GM18858 (cell line): ENCODE measurements around the gene MRPL42.
A peak's percentile ranks its signal among the peaks of the same experiment; 100 is the strongest.
"Not testable (repeated sequence)": the region's sequence is repeated elsewhere in the genome, so short reads cannot be mapped to it uniquely, and the experiment has no call there.

Experiments used
- ATAC-seq: cut with Tn5 transposase; IDR thresholded peaks from one replicate; pipeline ENCODE4 v1.9.1; 2021; ENCODE audit not compliant: unreplicated experiment

MRPL42 gene

GRCh38 chr12:93443576-93443975 is 23.7 kb upstream of the MRPL42 start:
- no peak for ATAC-seq

GRCh38 chr12:93447555-93448290 is 19.6 kb upstream of the MRPL42 start:
- no peak for ATAC-seq

GRCh38 chr12:93448796-93449195 is 18.5 kb upstream of the MRPL42 start:
- ATAC-seq, result no peak

GRCh38 chr12:93449277-93449676 is 18.0 kb upstream of the MRPL42 start:
- ATAC-seq, result peak; percentile 82

- ATAC-seq, result no peak
These were observed 15.7 kb upstream of the MRPL42 start for GRCh38 chr12:93451423-93452158.

- no peak for ATAC-seq
These were observed 13.7 kb upstream of the MRPL42 start for GRCh38 chr12:93453633-93454032.

- ATAC-seq, result no peak
These were observed 11.2 kb upstream of the MRPL42 start for GRCh38 chr12:93456077-93456476.

- no peak for ATAC-seq
These were observed 8.2 kb upstream of the MRPL42 start for GRCh38 chr12:93459097-93459496.

GRCh38 chr12:93460003-93460402 is 7.3 kb upstream of the MRPL42 start:
- ATAC-seq, result no peak

- no peak for ATAC-seq
These were observed 6.4 kb upstream of the MRPL42 start for GRCh38 chr12:93460902-93461301.

- no peak for ATAC-seq
These were observed 5.8 kb upstream of the MRPL42 start for GRCh38 chr12:93461503-93461902.

GRCh38 chr12:93465841-93466240 is 1.5 kb upstream of the MRPL42 start:
- ATAC-seq, result no peak

GRCh38 chr12:93466625-93467350 is 526 bp upstream of the MRPL42 start:
- ATAC-seq, result no peak

GRCh38 chr12:93468008-93468371 is 676 bp downstream of the MRPL42 start:
- peak; percentile 19 for ATAC-seq

- ATAC-seq, result no peak
These were observed 2.1 kb downstream of the MRPL42 start for GRCh38 chr12:93469386-93469785.

GRCh38 chr12:93476555-93476954 is 9.2 kb downstream of the MRPL42 start:
- no peak for ATAC-seq

GRCh38 chr12:93482721-93483120 is 15.4 kb downstream of the MRPL42 start:
- no peak for ATAC-seq

- no peak for ATAC-seq
These were observed 16.0 kb downstream of the MRPL42 start for GRCh38 chr12:93483151-93483807.

- ATAC-seq, result no peak
These were observed 17.1 kb downstream of the MRPL42 start for GRCh38 chr12:93484315-93484981.

GRCh38 chr12:93492808-93493207 is 25.5 kb downstream of the MRPL42 start:
- ATAC-seq, result not testable (repeated sequence)

- ATAC-seq, result no peak
These were observed 26.8 kb downstream of the MRPL42 start for GRCh38 chr12:93494096-93494495.
